Stimulated activated CD8-positive, alpha-beta memory T cell treated with anti-CD3 and anti-CD28 coated beads, Interleukin-7, amount 100 ng/mL, for 1 hour (primary cell): Measurements from ENCODE around the gene PLXNA4.
"Not testable (repeated sequence)": the region's sequence is repeated elsewhere in the genome, so short reads cannot be mapped to it uniquely, and the experiment has no call there.

Source experiments
- DNase-seq, 2 donors: peaks; one replicate each; pipeline ENCODE4 v3.0.0-alpha.2; 2020; ENCODE audit warnings: low read depth in 2 of 2

PLXNA4 gene

GRCh38 chr7:132575982-132576720, at the start of gene PLXNA4:
TSS of gene PLXNA4 (minus strand) at chr7:132576470. CDS start at chr7:132508693, 67,777 bp downstream.
- no peak for DNase-seq

- no peak for DNase-seq
These were observed 49.4 kb upstream of the PLXNA4 start for GRCh38 chr7:132625651-132626050.

DNA sequence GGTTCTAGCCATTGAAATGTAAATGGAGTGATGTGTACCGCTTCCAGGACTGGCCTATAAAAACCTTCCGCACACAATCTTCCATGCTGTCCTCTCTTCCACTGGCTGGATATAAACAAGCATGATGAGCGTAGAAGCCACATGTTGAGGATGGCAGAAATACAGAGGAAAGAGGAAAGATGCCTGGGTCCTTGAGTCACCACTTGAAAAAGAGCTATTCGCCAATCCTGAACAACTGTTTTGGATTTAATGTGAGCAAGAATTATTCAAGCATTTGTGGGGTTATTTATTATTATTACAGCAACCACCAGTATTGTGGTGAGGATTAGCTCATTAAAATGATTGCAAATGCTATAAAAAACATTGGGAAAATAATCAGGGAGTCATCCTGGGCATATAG, 45.8 kb upstream of the PLXNA4 start:
- DNase-seq = no peak

GRCh38 chr7:132619967-132620366, 43.7 kb upstream of the PLXNA4 start:
- DNase-seq = no peak

GRCh38 chr7:132618956-132619305, 42.7 kb upstream of the PLXNA4 start:
- DNase-seq = no peak

DNA sequence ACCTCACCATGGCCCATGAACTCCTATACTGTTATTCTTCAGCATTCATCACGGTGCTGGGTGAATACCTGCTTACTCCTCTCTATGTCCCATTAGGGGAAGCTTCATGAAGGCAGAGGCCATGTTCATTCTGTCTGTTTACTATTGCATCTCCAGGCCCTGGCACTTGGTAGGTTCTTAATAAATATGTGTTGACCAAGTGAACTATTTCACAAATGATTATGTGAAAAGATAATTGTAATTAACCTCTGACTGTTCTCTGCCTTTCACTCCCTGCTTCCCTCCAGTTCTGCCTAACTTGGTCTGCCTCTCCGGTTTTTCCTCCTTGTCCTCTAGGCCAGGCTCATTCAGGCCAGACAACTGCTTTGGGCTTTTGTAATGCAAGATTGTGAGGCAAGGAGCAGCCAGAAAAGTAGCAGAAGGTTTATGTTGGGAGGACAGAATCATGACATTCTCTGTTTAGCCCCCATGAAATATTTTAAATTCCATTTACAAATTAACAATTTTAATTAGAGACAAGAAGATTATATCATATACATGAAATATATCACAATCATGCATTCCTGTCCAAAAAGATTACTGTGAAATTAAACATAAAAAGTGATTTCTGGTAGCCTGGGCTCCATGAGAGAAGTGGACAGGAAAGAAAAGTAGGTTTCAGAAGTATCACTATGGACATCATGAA, 42.1 kb upstream of the PLXNA4 start:
- no peak for DNase-seq

DNA sequence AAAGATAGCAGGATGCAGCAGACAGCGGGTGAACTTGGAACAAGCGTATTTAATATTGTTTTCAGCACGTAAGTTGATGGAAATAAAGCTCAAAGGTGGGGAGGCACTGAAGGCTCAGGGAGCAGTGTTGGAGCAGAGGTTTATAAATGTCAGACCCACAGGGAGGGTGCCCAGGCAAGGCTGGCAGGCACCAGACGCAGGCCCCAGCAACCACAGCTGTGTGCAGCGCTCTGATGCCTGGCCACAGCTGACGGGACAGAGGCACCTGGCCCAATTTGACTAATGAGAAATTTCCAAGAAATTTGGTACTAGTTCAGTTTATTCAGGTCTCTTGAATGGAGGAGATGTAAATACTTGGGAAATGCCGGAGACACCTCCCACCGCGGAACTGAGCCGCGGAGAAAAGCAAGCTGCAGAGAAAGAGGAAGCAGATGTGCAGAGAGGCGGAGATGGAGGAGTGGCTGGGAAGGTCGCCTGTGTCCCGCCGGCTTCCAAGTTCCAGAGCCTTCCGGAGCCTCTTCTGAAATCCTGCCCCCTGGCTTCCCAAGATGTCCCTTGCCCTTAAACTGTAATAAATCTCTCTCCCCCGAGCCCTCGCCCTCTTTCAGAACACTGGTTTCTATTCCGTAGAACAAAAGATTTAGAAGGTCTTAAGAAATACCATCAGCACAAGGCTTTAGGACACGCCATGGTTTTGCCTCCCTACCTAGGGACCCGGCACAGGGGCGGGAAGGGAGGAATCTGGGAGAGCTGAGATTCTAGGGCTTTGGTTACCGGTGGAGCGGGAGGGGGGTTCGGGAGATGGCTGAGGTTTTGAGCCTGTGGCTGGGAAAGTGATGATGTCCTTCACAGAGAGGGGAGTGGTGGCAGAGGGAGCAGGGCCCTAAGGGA, 38.4 kb upstream of the PLXNA4 start:
- DNase-seq = no peak

- DNase-seq = no peak
These were observed 37.5 kb upstream of the PLXNA4 start for GRCh38 chr7:132613737-132614136.

- DNase-seq = no peak
These were observed 34.7 kb upstream of the PLXNA4 start for GRCh38 chr7:132610995-132611394.

DNA sequence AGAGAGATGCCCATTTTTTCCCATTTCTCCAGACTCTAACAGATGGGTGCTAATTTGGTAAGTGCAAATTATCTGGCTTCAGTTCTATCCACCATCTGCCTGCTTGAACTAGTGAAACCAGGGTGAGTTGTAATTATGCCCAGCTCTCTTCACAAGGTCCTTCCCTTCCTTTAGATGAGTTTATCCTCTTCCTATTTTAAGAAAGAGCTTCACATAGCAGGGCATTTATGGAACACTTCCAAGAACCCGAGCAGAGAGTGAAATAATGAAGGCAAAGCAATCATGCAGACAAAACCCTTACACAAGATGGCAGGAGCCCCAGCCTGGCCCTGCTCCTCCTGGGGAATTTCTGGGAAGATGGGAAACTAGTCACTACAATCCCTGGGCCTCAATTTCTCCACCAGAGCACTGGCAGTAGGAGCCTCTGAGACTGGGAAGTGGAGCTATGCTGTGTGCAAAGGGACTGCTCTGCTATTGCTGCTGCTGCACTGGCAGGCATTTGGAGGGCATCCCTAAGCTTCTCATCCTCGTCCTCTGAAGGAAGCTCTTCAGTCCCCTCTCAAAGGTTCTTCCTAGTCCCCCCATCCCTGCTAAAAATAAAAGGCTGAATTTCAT, 33.7 kb upstream of the PLXNA4 start:
- no peak for DNase-seq

DNA sequence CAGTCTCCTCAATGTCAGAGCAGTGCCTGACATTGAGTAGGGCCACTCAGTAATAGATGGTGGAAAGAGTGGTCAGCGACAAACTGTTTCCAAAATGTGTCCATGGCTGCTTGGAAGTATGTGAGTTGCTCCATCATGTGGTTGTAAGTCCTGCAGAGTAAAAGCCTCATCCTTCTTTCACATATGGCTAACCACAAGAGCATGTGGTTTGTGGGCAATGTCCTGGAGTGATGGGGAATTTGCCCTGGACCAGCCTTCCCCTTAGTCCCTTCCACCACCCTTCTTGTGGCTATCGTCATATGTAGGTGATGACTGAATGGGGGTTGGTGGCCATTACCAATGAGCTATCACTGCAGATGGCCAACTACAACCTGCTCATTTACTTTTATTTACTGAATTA, 33.0 kb upstream of the PLXNA4 start:
- no peak for DNase-seq

- no peak for DNase-seq
These were observed 32.3 kb upstream of the PLXNA4 start for GRCh38 chr7:132608523-132608922.

- DNase-seq = no peak
These were observed 31.4 kb upstream of the PLXNA4 start for GRCh38 chr7:132607656-132608055.

- no peak for DNase-seq
These were observed 27.9 kb upstream of the PLXNA4 start for GRCh38 chr7:132604121-132604520.

DNA sequence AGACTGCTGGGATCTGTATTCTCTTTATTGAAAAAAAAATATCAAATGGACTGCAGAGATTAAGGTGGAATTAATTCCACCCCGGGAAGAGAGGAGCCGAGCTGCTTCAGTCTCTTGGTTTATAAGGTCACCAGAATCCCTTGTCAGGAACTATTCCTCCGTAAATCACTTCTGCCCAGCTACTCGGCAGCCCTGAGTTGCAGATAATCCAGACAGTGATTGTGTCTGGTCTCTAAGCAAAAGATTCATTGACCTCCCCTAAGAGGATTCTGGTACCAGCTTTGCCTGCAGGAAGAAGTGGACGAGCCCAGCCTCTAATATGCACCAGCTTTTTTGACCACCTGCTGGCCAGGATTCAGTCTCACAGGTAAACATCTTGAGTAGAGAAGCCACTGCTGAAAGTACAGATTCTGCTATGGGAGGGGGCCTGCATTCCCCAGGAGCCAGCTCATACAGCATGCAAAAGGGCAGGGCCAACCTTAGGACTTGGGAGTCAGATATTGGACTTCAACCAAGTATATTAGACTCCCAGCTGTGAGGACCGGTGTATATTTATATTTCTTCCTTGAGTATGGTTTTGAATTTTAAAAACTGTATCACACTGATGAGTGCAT, 27.1 kb upstream of the PLXNA4 start:
- DNase-seq = no peak

- no peak for DNase-seq
These were observed 25.5 kb upstream of the PLXNA4 start for GRCh38 chr7:132601783-132602182.

DNA sequence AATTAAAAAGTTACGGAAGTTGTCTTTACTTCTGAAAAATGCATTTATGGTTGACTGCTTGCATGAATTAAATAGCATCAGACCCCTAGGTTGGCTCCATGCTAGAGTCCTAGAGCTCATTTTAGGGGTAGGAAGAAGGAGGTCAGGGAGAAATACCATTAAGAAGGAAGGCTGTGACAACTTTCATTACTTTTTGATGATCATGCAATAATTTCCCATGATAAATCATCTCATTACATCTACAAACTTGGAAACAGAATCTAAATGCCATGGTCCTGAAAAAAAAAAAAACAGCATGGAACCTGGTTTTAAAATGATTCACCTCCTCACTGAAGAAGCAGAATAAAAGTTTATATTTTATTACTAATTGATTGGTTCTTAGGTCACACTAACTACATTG, 20.3 kb upstream of the PLXNA4 start:
- no peak for DNase-seq

DNA sequence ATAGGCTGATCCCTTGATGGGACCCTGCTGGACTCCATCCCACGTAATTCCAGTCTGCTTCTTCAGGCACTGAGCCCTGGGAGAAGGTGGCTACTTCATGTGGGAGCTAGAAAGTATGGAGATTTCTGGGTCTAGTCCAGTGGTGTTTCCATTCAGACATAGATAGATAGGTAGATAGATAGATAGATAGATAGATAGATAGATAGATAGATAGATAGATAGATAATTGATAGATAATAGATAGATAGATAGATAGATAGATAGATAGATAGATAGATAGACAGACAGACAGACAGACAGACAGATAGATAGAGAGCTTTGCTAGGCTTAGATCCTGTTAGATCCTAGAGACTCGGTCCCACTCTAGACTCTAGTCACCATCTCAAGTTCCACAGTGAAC, 18.5 kb upstream of the PLXNA4 start:
- DNase-seq = not testable (repeated sequence)

DNA sequence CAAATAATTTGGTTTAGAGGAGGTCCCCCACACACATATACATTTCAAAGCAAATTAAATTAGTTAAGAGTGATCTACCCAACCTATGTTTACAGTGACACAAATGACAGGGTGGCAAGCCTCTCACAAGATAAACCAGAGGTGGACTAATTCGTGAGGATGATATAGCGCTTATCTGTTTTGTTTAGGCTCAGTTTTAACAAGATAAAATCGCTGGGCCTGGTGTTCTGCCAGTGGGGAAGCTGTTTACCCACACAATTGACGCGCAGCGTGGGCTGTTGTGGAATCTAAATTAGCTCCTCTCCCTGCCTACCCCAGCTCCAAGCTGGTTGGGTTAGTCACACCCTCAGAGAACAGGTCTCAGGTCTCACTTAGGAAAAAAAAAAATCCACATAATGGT, 16.7 kb upstream of the PLXNA4 start:
- DNase-seq = no peak

- DNase-seq = no peak
These were observed 16.1 kb upstream of the PLXNA4 start for GRCh38 chr7:132592231-132592920.

DNA sequence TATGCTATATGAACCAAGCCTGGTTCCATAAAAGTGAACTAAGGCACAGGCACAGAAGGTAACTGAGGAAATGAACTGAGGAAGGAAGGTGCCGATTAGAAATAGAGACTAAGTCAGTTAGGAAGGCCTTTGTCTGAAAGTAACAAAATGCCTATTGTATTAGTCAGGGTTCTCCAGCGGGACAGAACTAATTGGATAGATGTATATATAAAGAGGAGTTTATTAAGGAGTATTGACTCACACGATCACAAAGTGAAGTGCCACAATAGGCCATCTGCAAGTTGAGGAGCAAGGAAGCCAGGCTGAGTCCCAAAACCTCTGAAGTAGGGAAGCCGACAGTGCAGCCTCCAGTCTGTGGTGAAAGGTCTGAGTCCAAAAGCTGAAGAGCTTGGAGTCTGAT, 13.9 kb upstream of the PLXNA4 start:
- DNase-seq = no peak
